HG03064 (cell line): Measurements from ENCODE around the gene SAMD5.
"Not testable (repeated sequence)": the region's sequence is repeated elsewhere in the genome, so short reads cannot be mapped to it uniquely, and the experiment has no call there.

ENCODE experiments used
- ATAC-seq: cut with Tn5 transposase; IDR thresholded peaks from one replicate; pipeline ENCODE4 v1.9.1; 2021; ENCODE audit warnings: low read depth; ENCODE audit not compliant: unreplicated experiment

The SAMD5 gene

GRCh38 chr6:147527197-147527596 is 18.7 kb downstream of the SAMD5 start:
- ATAC-seq = no peak

- ATAC-seq = no peak
Observed at GRCh38 chr6:147528511-147529145, 20.1 kb downstream of the SAMD5 start.

GRCh38 chr6:147530132-147531060 is 21.9 kb downstream of the SAMD5 start:
- no peak for ATAC-seq

- ATAC-seq = no peak
Observed at GRCh38 chr6:147531321-147531720, 22.8 kb downstream of the SAMD5 start.

GRCh38 chr6:147534116-147534860 is 25.8 kb downstream of the SAMD5 start:
- no peak for ATAC-seq

GRCh38 chr6:147538821-147539220 is 30.3 kb downstream of the SAMD5 start:
- no peak for ATAC-seq

GRCh38 chr6:147540075-147540474 is 31.6 kb downstream of the SAMD5 start:
- no peak for ATAC-seq

- not testable (repeated sequence) for ATAC-seq
Observed at GRCh38 chr6:147542436-147542835, 33.9 kb downstream of the SAMD5 start.

- no peak for ATAC-seq
Observed at GRCh38 chr6:147544420-147544819, 35.9 kb downstream of the SAMD5 start.

GRCh38 chr6:147546501-147547368 is 38.2 kb downstream of the SAMD5 start:
- ATAC-seq = no peak

GRCh38 chr6:147547369-147547902 is 38.9 kb downstream of the SAMD5 start:
- ATAC-seq = no peak

GRCh38 chr6:147548921-147549475 is 40.5 kb downstream of the SAMD5 start:
- ATAC-seq = no peak

- ATAC-seq = no peak
Observed at GRCh38 chr6:147549531-147549930, 41.0 kb downstream of the SAMD5 start.

- no peak for ATAC-seq
Observed at GRCh38 chr6:147551976-147552375, 43.5 kb downstream of the SAMD5 start.

GRCh38 chr6:147553099-147553498 is 44.6 kb downstream of the SAMD5 start:
- no peak for ATAC-seq

- no peak for ATAC-seq
Observed at GRCh38 chr6:147554281-147554680, 45.8 kb downstream of the SAMD5 start.

GRCh38 chr6:147559006-147559405 is 50.5 kb downstream of the SAMD5 start:
- ATAC-seq = no peak

- ATAC-seq = no peak
Observed at GRCh38 chr6:147560670-147561069, 52.2 kb downstream of the SAMD5 start.

- no peak for ATAC-seq
Observed at GRCh38 chr6:147561726-147562125, 53.2 kb downstream of the SAMD5 start.

GRCh38 chr6:147563472-147563871 is 55.0 kb downstream of the SAMD5 start:
- no peak for ATAC-seq
